ENCODE results near the gene EXOC7. TPM values are rescaled to one million over a fixed set of nuclear protein-coding genes. Genes with fewer than 3 reads are reported as not detected.

EXOC7 gene
- total RNA-seq, 1 experiment from 2014 or later: 160 TPM

DNA sequence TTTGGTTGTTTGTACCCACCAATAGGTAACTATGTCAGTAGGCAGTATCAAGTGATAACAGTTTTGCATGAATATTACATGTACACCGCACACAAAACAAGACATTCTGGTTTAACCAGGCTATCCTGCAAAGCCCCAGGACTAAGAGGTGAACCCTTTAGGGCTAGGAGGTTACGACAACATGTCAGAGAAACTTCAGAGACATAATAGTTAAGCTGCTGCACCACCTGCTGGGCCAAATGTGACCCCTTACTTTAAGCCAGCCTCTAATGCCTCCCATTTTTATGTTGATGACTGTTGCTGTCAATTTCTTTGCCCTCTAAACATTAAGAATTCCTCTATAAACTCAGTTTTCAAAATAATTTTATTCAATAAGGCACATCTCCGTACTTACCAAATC, 46.7 kb downstream of the EXOC7 start:
- H3K27ac Mint-ChIP-seq: no peak overlapping the region; a peak in 1 of 7 replicates
- no peaks in the 10 kb centered on the region for H3K27me3 ChIP-seq (ENCODE audit: insufficient read depth, low read length)
- no peak overlapping the region for H4K5ac ChIP-seq (ENCODE audit: insufficient read length, low read depth, low read length)
- H2BK20ac ChIP-seq (ENCODE audit: low read depth, low read length, poor library complexity, severe bottlenecking): no peak overlapping the region
- H3K79me1 ChIP-seq (ENCODE audit: insufficient read depth, low read depth, low read length, poor library complexity, severe bottlenecking): no peaks in the 10 kb centered on the region
- no peak overlapping the region for H4K91ac ChIP-seq (ENCODE audit: insufficient read length, low read depth, low read length)
- H2AK5ac ChIP-seq (ENCODE audit: insufficient read length, low read length): no peak overlapping the region
- no peak overlapping the region for H2BK5ac ChIP-seq (ENCODE audit: insufficient read length, low read length)
- no peak overlapping the region for H3K4me3 Mint-ChIP-seq
- DNase-seq: no peak
- no peak overlapping the region for H2AFZ ChIP-seq (ENCODE audit: low read length)
- no peaks in the 10 kb centered on the region for H4K20me1 ChIP-seq (ENCODE audit: control insufficient read depth, insufficient read depth, insufficient read length)
- H2BK12ac ChIP-seq (ENCODE audit: insufficient read length, low read depth, low read length): no peak overlapping the region
- peaks cover 33 to 80% (median 71%) of the 10 kb centered on the region in 3 experiments for H3K36me3 Mint-ChIP-seq (ENCODE audit: insufficient read depth in 1 of 3, low read depth in 3 of 3)
- H2BK120ac ChIP-seq (ENCODE audit: low read depth, low read length, poor library complexity, severe bottlenecking): no peak overlapping the region
- no peaks in the 10 kb centered on the region for H3K4me1 ChIP-seq (ENCODE audit: insufficient read depth, low read length)
- TF ChIP-seq, protein P1, sequence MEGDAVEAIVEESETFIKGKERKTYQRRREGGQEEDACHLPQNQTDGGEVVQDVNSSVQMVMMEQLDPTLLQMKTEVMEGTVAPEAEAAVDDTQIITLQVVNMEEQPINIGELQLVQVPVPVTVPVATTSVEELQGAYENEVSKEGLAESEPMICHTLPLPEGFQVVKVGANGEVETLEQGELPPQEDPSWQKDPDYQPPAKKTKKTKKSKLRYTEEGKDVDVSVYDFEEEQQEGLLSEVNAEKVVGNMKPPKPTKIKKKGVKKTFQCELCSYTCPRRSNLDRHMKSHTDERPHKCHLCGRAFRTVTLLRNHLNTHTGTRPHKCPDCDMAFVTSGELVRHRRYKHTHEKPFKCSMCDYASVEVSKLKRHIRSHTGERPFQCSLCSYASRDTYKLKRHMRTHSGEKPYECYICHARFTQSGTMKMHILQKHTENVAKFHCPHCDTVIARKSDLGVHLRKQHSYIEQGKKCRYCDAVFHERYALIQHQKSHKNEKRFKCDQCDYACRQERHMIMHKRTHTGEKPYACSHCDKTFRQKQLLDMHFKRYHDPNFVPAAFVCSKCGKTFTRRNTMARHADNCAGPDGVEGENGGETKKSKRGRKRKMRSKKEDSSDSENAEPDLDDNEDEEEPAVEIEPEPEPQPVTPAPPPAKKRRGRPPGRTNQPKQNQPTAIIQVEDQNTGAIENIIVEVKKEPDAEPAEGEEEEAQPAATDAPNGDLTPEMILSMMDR (conservative IDR thresholded peaks at IDR 0.05): no peak
- WGBS (ENCODE audit: extremely low coverage, insufficient read length, low lambda C conversion rate): no CpG with 5 or more reads among the region's 3 CpGs
- no peak overlapping the region for H3K4me2 ChIP-seq (ENCODE audit: insufficient read depth, insufficient read length, low read length)
- H3K9me3 Mint-ChIP-seq: no peaks in the 10 kb centered on the region
- H3K4me1 Mint-ChIP-seq: peaks cover 4 to 7% of the 10 kb centered on the region in 2 experiments
- no peak overlapping the region for H3K27ac ChIP-seq (ENCODE audit: insufficient read length, low read depth, low read length)
- H3K14ac ChIP-seq (ENCODE audit: insufficient read depth, low read length): no peak overlapping the region
- H3K9ac ChIP-seq (ENCODE audit: extremely low read depth, insufficient read length, low read length): no peak overlapping the region
- no peak overlapping the region for H3K4ac ChIP-seq (ENCODE audit: low read depth, low read length)
- H3K79me2 ChIP-seq (ENCODE audit: insufficient read depth, low read length): no peaks in the 10 kb centered on the region
- no peaks in the 10 kb centered on the region for H3K9me3 ChIP-seq (ENCODE audit: control insufficient read depth, low read depth, low read length)
- no peak overlapping the region for H3K23ac ChIP-seq (ENCODE audit: insufficient read length, low read depth, low read length)
- no peak overlapping the region for H4K8ac ChIP-seq (replicated peaks; ENCODE audit: insufficient read length, low read depth, low read length)
- H3K23me2 ChIP-seq (ENCODE audit: insufficient read length, low read depth, low read length, poor library complexity, severe bottlenecking): no peaks in the 10 kb centered on the region
- H3K27me3 Mint-ChIP-seq (ENCODE audit: low read depth): no peaks in the 10 kb centered on the region
- no peak overlapping the region for H3K56ac ChIP-seq (ENCODE audit: insufficient read length, low read depth, low read length)
- H2BK15ac ChIP-seq (ENCODE audit: low read depth, low read length): no peak overlapping the region
- H3K18ac ChIP-seq (ENCODE audit: insufficient read length, low read depth, low read length): no peak overlapping the region
- H3T11ph ChIP-seq (ENCODE audit: low read length): no peak overlapping the region
